ENCODE results near the gene RAB4B. TPM values are rescaled to one million over a fixed set of nuclear protein-coding genes. Genes with fewer than 3 reads are reported as not detected.

The RAB4B gene
- total RNA-seq, 6 donors from 2014 or later, result 39.9 to 78.5 (median 58.6) TPM

DNA sequence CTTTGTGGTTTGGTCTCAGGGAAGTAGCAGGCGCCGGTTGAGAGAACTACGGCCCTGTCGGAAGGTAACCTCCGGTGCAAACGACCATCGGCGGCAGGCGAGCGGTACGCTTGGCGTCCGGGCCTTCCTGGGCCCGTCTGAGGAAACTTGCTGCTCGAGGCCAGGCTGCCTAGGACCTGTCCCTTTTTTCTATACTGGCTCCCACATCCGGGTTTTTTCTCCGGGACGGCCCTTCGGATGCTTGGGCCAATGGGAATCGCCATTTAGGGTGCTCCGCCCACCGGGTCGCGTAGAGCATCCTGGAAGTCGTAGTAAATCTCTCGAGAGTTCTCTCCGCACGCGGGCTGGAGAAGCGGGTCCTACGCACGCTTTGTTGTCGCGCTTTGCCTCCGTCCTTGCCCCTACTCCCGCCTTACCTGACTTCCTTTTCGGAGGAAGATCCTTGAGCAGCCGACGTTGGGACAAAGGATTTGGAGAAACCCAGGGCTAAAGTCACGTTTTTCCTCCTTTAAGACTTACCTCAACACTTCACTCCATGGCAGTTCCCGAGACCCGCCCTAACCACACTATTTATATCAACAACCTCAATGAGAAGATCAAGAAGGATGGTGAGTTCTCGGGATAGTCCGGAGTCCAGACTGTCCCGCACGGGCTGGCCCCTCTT lies 27.0 kb upstream of the RAB4B start, which contains the start of gene SNRPA:
SNRPA (plus strand) TSS at position 330 of the 664 bp plus-strand sequence; CDS start at position 536, 206 bp downstream.
- 1 to 3% methylated on average over 14 to 46 of the region's 46 CpGs for whole genome bisulfite sequencing, 2 donors
- peaks cover 0 to 9% (median 0%) of the 10 kb centered on the region in 4 donors for H3K36me3 ChIP-seq
- H3K27me3 ChIP-seq, result no peaks in the 10 kb centered on the region
- H3K9me3 ChIP-seq, result no peaks in the 10 kb centered on the region
- DNase-seq (peak; percentile 97), ATAC-seq (ENCODE audit: low FRiP score in 2 of 2) (peak; percentile 93 to 95)
- peak in 1 of 6 experiments; percentile 9 for TF ChIP-seq CTCF (IDR thresholded peaks at IDR 0.05)
- peak in 1 of 4 donors; percentile 38 for TF ChIP-seq EP300 (IDR thresholded peaks at IDR 0.05)
- TF ChIP-seq POLR2AphosphoS5 (IDR thresholded peaks at IDR 0.05), result peak; percentile 71 to 90
- TF ChIP-seq POLR2A (IDR thresholded peaks at IDR 0.05), result peak in 3 of 4 donors; percentile 65 to 89 (median 69)
- H3K4me3 ChIP-seq, result peak within 1 kb of the TSS; percentile 60 to 84 (median 74)
- peak within 1 kb of the TSS; percentile 90 to 96 (median 93) for H3K27ac ChIP-seq
- H3K4me1 ChIP-seq, result peaks cover 52 to 69% (median 59%) of the 10 kb centered on the region in 4 donors

DNA sequence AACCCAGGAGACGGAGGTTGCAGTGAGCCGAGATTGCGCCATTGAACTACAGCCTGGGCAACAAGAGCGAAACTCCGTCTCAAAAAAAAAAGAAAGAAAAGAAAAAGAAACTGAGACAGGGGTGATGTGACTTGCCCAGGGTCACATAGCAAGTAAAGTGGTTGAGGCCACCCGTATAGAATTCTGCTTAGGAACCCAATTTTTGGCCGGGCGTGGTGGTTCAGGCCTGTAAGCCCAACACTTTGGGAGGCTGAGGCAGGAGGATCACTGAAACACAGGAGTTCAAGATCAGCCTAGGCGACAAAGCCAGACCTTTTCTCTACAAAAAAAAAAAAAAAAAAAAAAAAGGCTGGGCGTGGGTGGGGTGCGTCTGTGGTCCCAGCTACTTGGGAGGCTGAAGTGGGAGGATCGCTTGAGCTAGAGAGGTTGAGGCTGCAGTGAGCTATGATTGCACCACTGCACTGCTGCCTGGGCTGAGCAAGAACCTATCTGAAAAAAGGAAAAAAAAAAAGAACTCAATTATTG lies 25.7 kb upstream of the RAB4B start:
- no peaks in the 10 kb centered on the region for H3K27me3 ChIP-seq
- no peaks in the 10 kb centered on the region for H3K9me3 ChIP-seq
- TF ChIP-seq POLR2A (IDR thresholded peaks at IDR 0.05) (no peak), CTCF (IDR thresholded peaks at IDR 0.05) (no peak), EP300 (IDR thresholded peaks at IDR 0.05) (no peak), POLR2AphosphoS5 (IDR thresholded peaks at IDR 0.05) (no peak)
- H3K4me1 ChIP-seq, result peaks cover 64 to 82% (median 70%) of the 10 kb centered on the region in 4 donors
- H3K27ac ChIP-seq, result peak overlapping the region; percentile 87 to 96 (median 90)
- H3K36me3 ChIP-seq, result peaks cover 0 to 20% (median 3%) of the 10 kb centered on the region in 4 donors
- DNase-seq, result no peak
- 74 to 76% methylated on average over 12 of the region's 12 CpGs for WGBS, 2 donors
- H3K4me3 ChIP-seq, result peak overlapping the region; percentile 60 to 84 (median 74)
- no peak for ATAC-seq (ENCODE audit: low FRiP score in 2 of 2)

DNA sequence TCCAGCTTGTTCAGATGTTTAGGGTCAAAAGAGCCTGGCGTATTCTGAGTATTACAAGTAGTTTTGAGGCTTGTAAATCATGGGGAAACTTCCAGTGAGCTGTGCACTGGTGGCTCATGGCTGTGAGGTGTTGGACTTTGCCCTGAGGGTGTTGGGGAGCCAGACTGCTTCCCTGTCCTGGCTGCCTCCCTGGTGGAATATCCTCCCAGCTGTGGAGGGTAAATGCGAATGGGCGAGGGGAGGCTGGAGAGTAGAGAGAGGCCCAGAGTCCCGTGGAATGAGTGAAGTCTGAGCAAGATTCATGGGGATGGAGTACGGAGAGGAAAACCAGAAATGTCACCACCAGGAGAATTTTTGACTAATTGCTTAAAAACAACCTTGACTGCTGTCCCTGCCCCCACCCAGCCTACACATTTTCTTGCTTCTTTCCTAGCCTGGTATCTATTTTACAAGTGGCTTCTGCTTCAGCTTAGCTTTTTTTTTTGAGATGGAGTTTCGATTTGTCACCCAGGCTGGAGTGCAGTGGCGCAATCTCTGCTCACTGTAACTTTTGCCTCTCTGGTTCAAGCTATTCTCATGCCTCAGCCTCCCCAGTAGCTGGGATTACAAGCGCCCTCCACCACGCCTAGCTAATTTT lies 23.3 kb upstream of the RAB4B start:
- 58 to 66% methylated on average over 9 of the region's 9 CpGs for WGBS, 2 donors
- Histone ChIP-seq H3K4me3 (peak overlapping the region in 2 of 4 donors; percentile 17 to 29), H3K36me3 (peaks cover 9 to 44% (median 25%) of the 10 kb centered on the region in 4 donors), H3K9me3 (no peaks in the 10 kb centered on the region), H3K27me3 (no peaks in the 10 kb centered on the region), H3K4me1 (peaks cover 51 to 60% (median 54%) of the 10 kb centered on the region in 4 donors), H3K27ac (peak overlapping the region; percentile 37 to 73 (median 51))
- TF ChIP-seq EP300 (IDR thresholded peaks at IDR 0.05), result no peak
- TF ChIP-seq POLR2AphosphoS5 (IDR thresholded peaks at IDR 0.05), result no peak
- ATAC-seq (ENCODE audit: low FRiP score in 2 of 2) (no peak), DNase-seq (peak in 1 of 2 donors; percentile 42)

- DNase-seq, result no peak
Observed at GRCh38 chr19:40755248-40755624, 22.8 kb upstream of the RAB4B start.

More at GRCh38 chr19:40755248-40755624, 22.8 kb upstream of the RAB4B start:
- TF ChIP-seq POLR2A (IDR thresholded peaks at IDR 0.05), result no peak
- no peak for TF ChIP-seq CTCF (IDR thresholded peaks at IDR 0.05)
- TF ChIP-seq EP300 (IDR thresholded peaks at IDR 0.05), result no peak
- TF ChIP-seq POLR2AphosphoS5 (IDR thresholded peaks at IDR 0.05), result no peak
- H3K4me3 ChIP-seq, result no peak overlapping the region
- H3K9me3 ChIP-seq, result no peaks in the 10 kb centered on the region
- no peak for ATAC-seq (ENCODE audit: low FRiP score in 2 of 2)
- peaks cover 14 to 49% (median 30%) of the 10 kb centered on the region in 4 donors for H3K36me3 ChIP-seq
- peaks cover 50 to 57% (median 51%) of the 10 kb centered on the region in 4 donors for H3K4me1 ChIP-seq
- H3K27ac ChIP-seq, result peak overlapping the region in 2 of 4 donors; percentile 37 to 61
- 79 to 100% methylated on average over 3 of the region's 3 CpGs for WGBS, 2 donors
- no peaks in the 10 kb centered on the region for H3K27me3 ChIP-seq
